GM23338 (cell line): ENCODE measurements around the gene CLPSL2. TPM values are rescaled to one million over a fixed set of nuclear protein-coding genes. Genes with fewer than 3 reads are reported as not detected.

Source experiments
- ATAC-seq: fragments of 200-7000 bp; cut with Tn5 transposase; 3 replicates; pipeline ENCODE4 v1.9.1; 2020
- DNase-seq: peaks from one replicate; pipeline ENCODE4 v3.0.0-alpha.2; 2015; ENCODE audit warnings: low spot score
- H2AFZ ChIP-seq: fragments of 200-600 bp; sonication (generic); 2 replicates; pipeline ENCODE4 v1.8.0; 2016; ENCODE audit warnings: antibody characterized with exemption, mild to moderate bottlenecking, moderate library complexity
- H3F3A ChIP-seq: fragments of 200-600 bp; sonication (generic); replicated peaks from 2 replicates; pipeline ENCODE4 v1.8.0; 2017; ENCODE audit warnings: antibody characterized with exemption, mixed run types, low read depth
- H3K27ac ChIP-seq: fragments of 200-600 bp; sonication (generic); 2 replicates; pipeline ENCODE4 v1.6.1; 2016; ENCODE audit warnings: low read depth
- H3K27me3 ChIP-seq: fragments of 200-600 bp; sonication (generic); 2 replicates; pipeline ENCODE4 v1.8.0; 2016; ENCODE audit warnings: mild to moderate bottlenecking, mixed run types, moderate library complexity; ENCODE audit not compliant: insufficient read depth
- H3K36me3 ChIP-seq: fragments of 200-600 bp; sonication (generic); 2 replicates; pipeline ENCODE4 v1.8.0; 2016; ENCODE audit warnings: mild to moderate bottlenecking; ENCODE audit not compliant: insufficient read depth
- H3K4me1 ChIP-seq: fragments of 200-600 bp; sonication (generic); 2 replicates; pipeline ENCODE4 v1.8.0; 2016; ENCODE audit warnings: mild to moderate bottlenecking, moderate library complexity; ENCODE audit not compliant: insufficient read depth
- H3K4me2 ChIP-seq: fragments of 200-600 bp; sonication (generic); 2 replicates; pipeline ENCODE4 v1.7.1; 2017; ENCODE audit warnings: mixed run types
- H3K4me3 ChIP-seq: fragments of 200-600 bp; sonication (generic); 2 replicates; pipeline ENCODE4 v1.6.1; 2016; ENCODE audit warnings: mixed run types
- H3K79me2 ChIP-seq: fragments of 200-600 bp; sonication (generic); replicated peaks from 2 replicates; pipeline ENCODE4 v1.8.0; 2017; ENCODE audit warnings: mild to moderate bottlenecking; ENCODE audit not compliant: insufficient read depth
- H3K9me2 ChIP-seq: fragments of 200-600 bp; sonication (generic); 2 replicates; pipeline ENCODE4 v1.8.0; 2017; ENCODE audit not compliant: insufficient read depth
- H4K20me1 ChIP-seq: fragments of 200-600 bp; sonication (generic); replicated peaks from 2 replicates; pipeline ENCODE4 v1.8.0; 2017; ENCODE audit warnings: mild to moderate bottlenecking; ENCODE audit not compliant: insufficient read depth
- H3K27ac Mint-ChIP-seq: 2 replicates; pipeline ENCODE4 v1.8.0; 2020; ENCODE audit warnings: inconsistent platforms, mild to moderate bottlenecking, moderate library complexity, mixed read lengths
- H3K27me3 Mint-ChIP-seq: 3 replicates; pipeline ENCODE4 v1.8.0; 2022; ENCODE audit warnings: low read depth, mild to moderate bottlenecking, moderate library complexity, mixed read lengths, inconsistent platforms; ENCODE audit not compliant: insufficient read depth, poor library complexity
- H3K36me3 Mint-ChIP-seq: 3 replicates; pipeline ENCODE4 v1.8.0; 2021; ENCODE audit warnings: low read depth, mild to moderate bottlenecking, inconsistent platforms, moderate library complexity, mixed read lengths
- H3K4me1 Mint-ChIP-seq: 3 replicates; pipeline ENCODE4 v1.8.0; 2020; ENCODE audit warnings: mild to moderate bottlenecking, inconsistent platforms, mixed read lengths
- H3K4me3 Mint-ChIP-seq: 3 replicates; pipeline ENCODE4 v1.8.0; 2021; ENCODE audit warnings: moderate library complexity, mild to moderate bottlenecking, inconsistent platforms, mixed read lengths
- H3K9me3 Mint-ChIP-seq: 3 replicates; pipeline ENCODE4 v1.8.0; 2020; ENCODE audit warnings: moderate library complexity, mild to moderate bottlenecking, inconsistent platforms, mixed read lengths
- EZH2 ChIP-seq: fragments of 200-600 bp; sonication (generic); IDR thresholded peaks from one replicate; pipeline ENCODE4 v1.8.0; 2017; ENCODE audit warnings: antibody characterized with exemption, mild to moderate bottlenecking, low read depth; ENCODE audit not compliant: unreplicated experiment
- NANOG ChIP-seq: IDR thresholded peaks from 2 replicates; pipeline ENCODE4 v1.6.1; 2016; ENCODE audit warnings: antibody characterized with exemption, borderline replicate concordance
- STAT1 ChIP-seq: IDR thresholded peaks from one replicate; pipeline ENCODE4 v1.6.1; 2016; ENCODE audit warnings: antibody characterized with exemption; ENCODE audit not compliant: unreplicated experiment
- ZNF114 ChIP-seq: fragments of 250-450 bp; sonication (Bioruptor Pico); IDR thresholded peaks from 2 replicates; pipeline ENCODE4 v1.5.0; 2020; ENCODE audit warnings: mild to moderate bottlenecking, moderate library complexity
- ZNF462 ChIP-seq: fragments of 250-450 bp; sonication (Bioruptor Pico); IDR thresholded peaks from 2 replicates; pipeline ENCODE4 v1.5.0; 2020; ENCODE audit warnings: mild to moderate bottlenecking, moderate library complexity
- polyA plus RNA-seq: library from polyadenylated mRNA; unstranded; fragments of >200 nt; fragmentation: Nextera tagmentation; extraction: Ambion mirVana; gene quantifications from 2 replicates; pipeline ENCODE4 v1.2.1, GENCODE V29; 2016
- total RNA-seq: library from RNA; depleted of rRNA; stranded (reverse); fragments of >200 nt; shearing (Covaris generic); gene quantifications from 2 replicates; pipeline ENCODE4 v1.2.3, GENCODE V29; 2014

The CLPSL2 gene
- total and polyA plus RNA-seq, 2 experiments from 2014 or later, result 2.9 to 3.1 TPM

- H2AFZ ChIP-seq, result no peak overlapping the region
- no peak for DNase-seq
Observed at GRCh38 chr6:35769211-35769610, 7.2 kb upstream of the CLPSL2 start.

More at GRCh38 chr6:35769211-35769610, 7.2 kb upstream of the CLPSL2 start:
- Histone ChIP-seq H3K9me2 (no peaks in the 10 kb centered on the region), H3K4me3 (no peak overlapping the region), H4K20me1 (no peaks in the 10 kb centered on the region), H3K4me1 (no peaks in the 10 kb centered on the region), H3K79me2 (no peaks in the 10 kb centered on the region), H3F3A (0 out of 2 replicates have a peak, but pooled peaks cover 3% of the 10 kb centered on the region), H3K36me3 (no peaks in the 10 kb centered on the region), H3K4me2 (no peak overlapping the region), H3K27ac (no peak overlapping the region), H3K27me3 (no peaks in the 10 kb centered on the region)
- no peaks in the 10 kb centered on the region; the same call in 2 of the 3 replicates for H3K9me3 Mint-ChIP-seq
- no peak for ATAC-seq
- peaks cover 2% of the 10 kb centered on the region for H3K4me1 Mint-ChIP-seq
- no peak overlapping the region for H3K27ac Mint-ChIP-seq
- H3K4me3 Mint-ChIP-seq, result no peak overlapping the region
- peaks cover 8% of the 10 kb centered on the region for H3K27me3 Mint-ChIP-seq
- TF ChIP-seq ZNF114, result no peak
- no peak for TF ChIP-seq ZNF462 (CRISPR knock-in tag)
- TF ChIP-seq NANOG, result no peak
- TF ChIP-seq STAT1, result no peak
- TF ChIP-seq EZH2, result no peak
- H3K36me3 Mint-ChIP-seq, result no peaks in the 10 kb centered on the region
